T-helper 17 cell (primary cell): ENCODE data around the gene CCDC90B. TPM values are rescaled to one million over a fixed set of nuclear protein-coding genes. Genes with fewer than 3 reads are reported as not detected.

Experiments used
- ATAC-seq: fragments of 150-1000 bp; cut with Tn5 transposase; 2 replicates; pipeline ENCODE4 v1.10.0; 2021; ENCODE audit warnings: mild to moderate bottlenecking, moderate library complexity
- DNase-seq, 3 donors: peaks; one replicate each; pipeline versions ENCODE4 v3.0.0 to v3.0.0-alpha.2; 2020 to 2021
- H3K9me3 ChIP-seq: one replicate; pipeline ENCODE4 v1.7.0; 2013; ENCODE audit warnings: low read length, mild to moderate bottlenecking; ENCODE audit not compliant: control insufficient read depth, poor library complexity, severe bottlenecking
- H3K27ac Mint-ChIP-seq: one replicate; pipeline ENCODE4 v1.8.0; 2022; ENCODE audit warnings: mild to moderate bottlenecking, moderate library complexity, mixed read lengths
- H3K27me3 Mint-ChIP-seq: one replicate; pipeline ENCODE4 v1.8.0; 2022; ENCODE audit warnings: mixed read lengths
- H3K36me3 Mint-ChIP-seq: one replicate; pipeline ENCODE4 v1.8.0; 2022; ENCODE audit warnings: low read depth, mixed read lengths
- H3K4me1 Mint-ChIP-seq: one replicate; pipeline ENCODE4 v1.8.0; 2022; ENCODE audit warnings: mild to moderate bottlenecking, mixed read lengths
- H3K4me3 Mint-ChIP-seq: one replicate; pipeline ENCODE4 v1.8.0; 2022; ENCODE audit warnings: mild to moderate bottlenecking, moderate library complexity, mixed read lengths
- total RNA-seq, 4 donors: library from RNA in 2 of 4; stranded (reverse) in 2 of 4; gene quantifications; one replicate each; pipeline ENCODE4 v1.2.3 and lab custom pipeline; 2022 to 2026

CCDC90B gene
- total RNA-seq, 2 donors from 2014 or later = 20.6 to 21.6 TPM

- Mint-ChIP-seq H3K36me3 (peaks cover 3% of the 10 kb centered on the region), H3K27me3 (no peaks in the 10 kb centered on the region), H3K4me3 (no peak overlapping the region), H3K4me1 (peaks cover 12% of the 10 kb centered on the region), H3K27ac (no peak overlapping the region)
- H3K9me3 ChIP-seq = no peaks in the 10 kb centered on the region
- ATAC-seq (peak; percentile 78), DNase-seq (no peak)
Measured at GRCh38 chr11:83249972-83250593, 36.1 kb downstream of the CCDC90B start.

- H3K4me1 Mint-ChIP-seq = peaks cover 12% of the 10 kb centered on the region
- ATAC-seq (no peak), DNase-seq (no peak)
- no peak overlapping the region for H3K27ac Mint-ChIP-seq
- H3K9me3 ChIP-seq = no peaks in the 10 kb centered on the region
- no peak overlapping the region for H3K4me3 Mint-ChIP-seq
- no peaks in the 10 kb centered on the region for H3K27me3 Mint-ChIP-seq
- H3K36me3 Mint-ChIP-seq = peaks cover 3% of the 10 kb centered on the region
Measured at GRCh38 chr11:83249445-83249844, 36.7 kb downstream of the CCDC90B start.

DNA sequence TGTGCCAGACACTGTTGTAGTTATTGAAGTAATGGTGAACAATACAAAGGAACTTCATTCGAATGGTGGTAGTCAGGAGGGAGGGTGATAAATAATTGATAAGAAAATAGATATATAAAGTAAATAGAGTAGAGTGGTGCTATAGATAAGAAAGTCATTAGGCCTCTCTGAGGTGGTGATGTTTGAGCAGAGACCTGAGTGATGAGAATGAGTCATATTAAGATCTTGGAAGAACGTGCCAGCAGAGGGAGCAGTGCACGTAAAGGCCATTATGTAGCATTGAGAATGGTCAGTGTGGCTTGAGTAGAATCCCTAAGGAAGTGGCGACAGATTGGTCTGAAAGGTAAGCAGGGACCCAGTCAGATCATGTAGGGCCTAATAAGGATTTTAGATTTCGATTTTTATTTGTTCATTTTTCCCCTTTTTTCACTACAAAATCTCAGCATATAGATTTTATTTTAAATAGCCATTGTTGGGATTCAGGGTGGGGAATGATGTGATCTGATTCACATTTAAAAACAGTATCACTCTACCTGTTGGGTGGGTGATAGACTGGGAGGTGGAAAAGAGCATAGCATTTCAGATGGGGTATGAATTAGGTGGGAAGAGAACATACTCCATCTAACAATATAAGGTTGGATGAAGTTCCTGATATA is 44.7 kb downstream of the CCDC90B start:
- H3K36me3 Mint-ChIP-seq = no peaks in the 10 kb centered on the region
- H3K27ac Mint-ChIP-seq = peak overlapping the region; percentile 16
- no peak for DNase-seq
- peak; percentile 40 for ATAC-seq
- no peaks in the 10 kb centered on the region for H3K27me3 Mint-ChIP-seq
- no peak overlapping the region for H3K4me3 Mint-ChIP-seq
- H3K9me3 ChIP-seq = no peaks in the 10 kb centered on the region
- no peaks in the 10 kb centered on the region for H3K4me1 Mint-ChIP-seq

DNA sequence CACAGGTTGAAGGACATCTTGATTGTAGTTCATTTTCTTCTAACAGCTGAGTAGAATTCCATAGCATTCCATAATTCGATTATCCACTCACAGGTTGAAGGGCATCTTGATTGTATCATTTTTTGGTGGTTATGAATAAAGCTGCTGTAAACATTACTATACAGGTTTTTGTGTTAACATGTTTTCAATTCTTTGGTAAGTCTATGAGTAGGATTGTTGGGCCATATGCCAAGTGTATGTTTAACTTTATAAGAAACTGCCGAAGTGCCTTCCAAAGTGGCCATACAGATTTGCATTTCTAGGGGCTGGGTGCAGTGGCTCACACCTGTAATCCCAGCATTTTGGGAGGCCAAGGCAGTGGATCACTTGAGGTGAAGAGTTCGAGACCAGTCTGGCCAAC is 48.1 kb downstream of the CCDC90B start:
- Mint-ChIP-seq H3K36me3 (peaks cover 2% of the 10 kb centered on the region), H3K4me3 (no peak overlapping the region), H3K27me3 (peaks cover 7% of the 10 kb centered on the region), H3K27ac (no peak overlapping the region), H3K4me1 (no peaks in the 10 kb centered on the region)
- DNase-seq (no peak), ATAC-seq (no peak)
- no peaks in the 10 kb centered on the region for H3K9me3 ChIP-seq

DNA sequence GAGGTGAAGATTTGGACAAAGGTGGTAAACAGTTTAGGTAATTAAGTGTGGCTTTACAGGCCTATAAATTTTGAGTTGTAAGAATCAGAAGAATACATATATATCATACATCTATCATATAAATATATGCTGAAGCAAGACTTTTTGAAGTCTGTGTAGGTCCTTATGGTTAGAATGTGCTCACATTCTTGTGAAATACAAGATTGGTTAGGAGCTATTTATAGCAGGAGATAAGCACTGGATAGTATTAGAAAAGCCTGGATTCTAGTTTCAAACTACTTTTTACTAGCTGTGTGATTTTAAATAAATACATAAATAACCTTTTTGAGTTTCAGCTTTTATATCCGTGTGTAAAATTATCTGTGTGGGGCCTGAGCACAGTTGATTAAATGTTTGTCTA is 50.3 kb downstream of the CCDC90B start:
- ATAC-seq = no peak
- no peak overlapping the region for H3K27ac Mint-ChIP-seq

DNA sequence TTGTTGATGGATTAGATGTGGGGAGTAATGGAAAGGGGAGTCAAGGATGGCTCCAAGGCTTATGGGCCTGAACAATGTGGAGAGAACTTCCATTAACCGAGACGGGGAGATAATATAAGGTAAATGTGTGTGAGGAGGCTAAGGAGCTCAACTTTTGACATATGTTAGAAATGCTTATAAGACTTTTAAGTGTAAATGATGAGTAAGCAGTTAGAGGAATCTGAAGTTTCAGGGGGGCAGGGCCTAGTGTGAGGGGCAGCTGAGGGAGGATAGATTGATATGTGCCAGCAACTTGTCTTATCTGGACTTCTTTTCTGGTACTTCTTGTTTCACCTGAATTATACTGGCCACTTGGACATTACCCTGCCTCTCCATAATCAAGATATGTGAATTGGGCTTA is 62.7 kb downstream of the CCDC90B start:
- H3K9me3 ChIP-seq = no peaks in the 10 kb centered on the region
- Mint-ChIP-seq H3K27ac (no peak overlapping the region), H3K36me3 (no peaks in the 10 kb centered on the region), H3K4me1 (no peaks in the 10 kb centered on the region), H3K4me3 (no peak overlapping the region), H3K27me3 (peaks cover 21% of the 10 kb centered on the region)
- DNase-seq (no peak), ATAC-seq (no peak)

More for the DNA sequence above, 50.3 kb downstream of the CCDC90B start:
- no peak overlapping the region for H3K4me3 Mint-ChIP-seq
- H3K9me3 ChIP-seq = no peaks in the 10 kb centered on the region
- peaks cover 6% of the 10 kb centered on the region for H3K36me3 Mint-ChIP-seq
- DNase-seq = no peak
- H3K27me3 Mint-ChIP-seq = peaks cover 7% of the 10 kb centered on the region
- H3K4me1 Mint-ChIP-seq = no peaks in the 10 kb centered on the region

DNA sequence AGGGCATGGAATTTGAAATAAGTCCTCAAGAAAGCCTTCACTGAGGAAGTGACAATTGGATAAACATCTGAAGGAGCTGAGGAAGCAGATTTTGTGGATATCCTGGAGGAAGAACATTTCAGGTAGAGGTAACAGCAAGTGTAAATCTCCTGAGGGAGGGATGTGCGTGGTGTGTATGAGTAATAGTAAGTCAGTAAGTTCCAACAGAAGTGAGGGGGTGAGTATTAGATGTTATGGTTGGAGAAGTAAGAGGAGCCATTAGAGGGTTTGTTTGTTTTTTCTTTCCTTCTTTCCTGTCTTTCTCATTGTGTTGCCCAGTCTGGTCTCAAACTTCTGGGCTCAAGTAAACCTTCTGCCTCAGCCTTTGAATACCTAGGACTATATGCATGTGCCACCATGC is 63.7 kb downstream of the CCDC90B start:
- no peaks in the 10 kb centered on the region for H3K9me3 ChIP-seq
- no peaks in the 10 kb centered on the region for H3K4me1 Mint-ChIP-seq
- H3K4me3 Mint-ChIP-seq = no peak overlapping the region
- H3K27me3 Mint-ChIP-seq = peaks cover 21% of the 10 kb centered on the region
- H3K27ac Mint-ChIP-seq = no peak overlapping the region
- no peaks in the 10 kb centered on the region for H3K36me3 Mint-ChIP-seq
- no peak for ATAC-seq
- DNase-seq = no peak

GRCh38 chr11:83221694-83222093 is 64.5 kb downstream of the CCDC90B start:
- no peak overlapping the region for H3K4me3 Mint-ChIP-seq
- H3K27ac Mint-ChIP-seq = no peak overlapping the region
- ATAC-seq (no peak), DNase-seq (no peak)
- H3K36me3 Mint-ChIP-seq = no peaks in the 10 kb centered on the region
- H3K27me3 Mint-ChIP-seq = peaks cover 21% of the 10 kb centered on the region
- H3K9me3 ChIP-seq = no peaks in the 10 kb centered on the region
- no peaks in the 10 kb centered on the region for H3K4me1 Mint-ChIP-seq

DNA sequence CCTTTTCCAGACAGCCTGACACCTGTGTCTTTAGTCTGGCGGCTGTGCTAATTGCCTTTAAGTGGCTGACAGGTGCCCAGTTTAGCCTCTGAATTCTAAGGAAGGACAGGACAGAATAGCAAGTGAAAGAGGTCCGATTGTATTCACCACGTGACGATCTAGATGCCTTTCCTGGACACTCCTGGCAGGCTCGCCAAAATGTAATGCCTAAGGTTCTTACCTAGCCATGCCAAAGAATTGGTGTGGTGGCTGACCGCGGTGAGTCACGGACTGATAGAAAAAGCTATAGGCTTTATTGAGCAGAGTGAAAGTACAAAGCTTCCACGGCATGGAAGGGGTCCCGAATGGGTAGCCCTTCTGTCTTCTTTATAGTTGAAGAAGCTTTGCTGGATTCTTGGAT is 65.9 kb downstream of the CCDC90B start:
- Mint-ChIP-seq H3K4me1 (no peaks in the 10 kb centered on the region), H3K4me3 (no peak overlapping the region), H3K36me3 (no peaks in the 10 kb centered on the region), H3K27ac (no peak overlapping the region), H3K27me3 (peaks cover 21% of the 10 kb centered on the region)
- H3K9me3 ChIP-seq = no peaks in the 10 kb centered on the region
- ATAC-seq (no peak), DNase-seq (no peak)

- DNase-seq = no peak
- Mint-ChIP-seq H3K4me3 (no peak overlapping the region), H3K36me3 (peaks cover 3% of the 10 kb centered on the region), H3K4me1 (no peaks in the 10 kb centered on the region), H3K27me3 (peaks cover 21% of the 10 kb centered on the region), H3K27ac (no peak overlapping the region)
- no peaks in the 10 kb centered on the region for H3K9me3 ChIP-seq
- ATAC-seq = no peak
Measured at GRCh38 chr11:83219095-83219494, 67.1 kb downstream of the CCDC90B start.

Other genes starting within 250 kb of the CCDC90B start
- gene RAB30, start 214.5 kb downstream of the CCDC90B start, total RNA-seq = 10 to 100 TPM; 33.9 to 47.7 TPM
- gene PCF11, start 129.2 kb downstream of the CCDC90B start, total RNA-seq = 100 to 1,000 TPM; 152 to 153 TPM
- 10 to 100 TPM in 1 of 2 donors, 1 to 10 TPM in 1; 7.5 to 10.3 TPM for gene ANKRD42, start 92.7 kb downstream of the CCDC90B start, total RNA-seq